Gastrocnemius medialis (tissue), 4 donors: ENCODE data around the gene YIPF6. TPM values are rescaled to one million over a fixed set of nuclear protein-coding genes. Genes with fewer than 3 reads are reported as not detected.

Source experiments
- ATAC-seq, 2 donors: fragments of 150-250 bp; one replicate each; pipeline ENCODE4 v1.9.1; 2016
- DNase-seq, 2 donors: peaks; one replicate each; pipeline ENCODE4 v3.0.0-alpha.2; 2019
- H3K27ac ChIP-seq, 4 donors: fragments of 200-600 bp; sonication (generic); 1 replicate in 1 of 4; 2 replicates in 3 of 4; pipeline ENCODE4 v1.5.1; 2016 to 2018; ENCODE audit warnings: mild to moderate bottlenecking in 2 of 4, moderate library complexity in 1 of 4
- H3K27me3 ChIP-seq, 3 donors: fragments of 200-600 bp; sonication (generic) in 2 of 3; 1 replicate in 1 of 3; 2 replicates in 2 of 3; pipeline versions ENCODE4 v1.5.1 to v1.6.0; 2016 to 2019; ENCODE audit warnings: mild to moderate bottlenecking in 1 of 3, moderate library complexity in 1 of 3
- H3K36me3 ChIP-seq, 2 donors: fragments of 200-600 bp; sonication (generic) in 1 of 2; one replicate each; pipeline ENCODE4 v1.5.1; 2017 to 2018
- H3K4me1 ChIP-seq, 2 donors: fragments of 200-600 bp; sonication (generic) in 1 of 2; one replicate each; pipeline ENCODE4 v1.5.1; 2016 to 2017; ENCODE audit warnings: mild to moderate bottlenecking in 2 of 2
- H3K4me3 ChIP-seq, 4 donors: fragments of 200-600 bp; sonication (generic) in 3 of 4; 1 replicate in 1 of 4; 2 replicates in 3 of 4; pipeline ENCODE4 v1.5.1; 2016 to 2019; ENCODE audit warnings: mild to moderate bottlenecking in 2 of 4
- H3K9me3 ChIP-seq, 3 donors: fragments of 200-600 bp; sonication (generic) in 2 of 3; 1 replicate in 1 of 3; 2 replicates in 2 of 3; pipeline ENCODE4 v1.5.1; 2016 to 2019
- POLR2A ChIP-seq, 2 donors: fragments of 450-650 bp; IDR thresholded peaks; one replicate each; pipeline ENCODE4 v1.6.1; 2017; ENCODE audit warnings: antibody characterized with exemption in 2 of 2, mild to moderate bottlenecking in 2 of 2, moderate library complexity in 2 of 2
- in situ Hi-C, 4 donors: fragments of 200-750 bp; cut with MboI; loops; one replicate each; pipeline versions ENCODE4 v1.15.0 to v1.8.0; 2017; ENCODE audit warnings: low sequenced_read_pairs in 4 of 4
- intact Hi-C: fragments of 100-400 bp; cut with DNase I; formaldehyde crosslinking; loops from one replicate; pipeline ENCODE4 v1.15.1; 2023; ENCODE audit warnings: low total_unique reads
- total RNA-seq, 4 donors: library from RNA; depleted of rRNA; stranded (reverse); fragments of >200 nt; gene quantifications; one replicate each; pipeline versions ENCODE4 v1.1.0 to v1.2.3, GENCODE V29; 2016
- TF ChIP-seq, protein P1 (sequence below), 5 experiments: fragments of 450-650 bp in 3 of 5; fragments of 200-600 bp in 2 of 5; sonication (generic) in 2 of 5; IDR thresholded peaks in 4 of 5; conservative IDR thresholded peaks in 1 of 5; 1 replicate in 4 of 5; 2 replicates in 1 of 5; pipeline ENCODE4 v1.5.1; 2016 to 2019; ENCODE audit warnings: antibody characterized with exemption in 5 of 5, mild to moderate bottlenecking in 3 of 5, moderate library complexity in 3 of 5

YIPF6 gene, protein sequence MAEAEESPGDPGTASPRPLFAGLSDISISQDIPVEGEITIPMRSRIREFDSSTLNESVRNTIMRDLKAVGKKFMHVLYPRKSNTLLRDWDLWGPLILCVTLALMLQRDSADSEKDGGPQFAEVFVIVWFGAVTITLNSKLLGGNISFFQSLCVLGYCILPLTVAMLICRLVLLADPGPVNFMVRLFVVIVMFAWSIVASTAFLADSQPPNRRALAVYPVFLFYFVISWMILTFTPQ
- total RNA-seq = 10 to 100 TPM; 27.3 to 32.7 (median 29.0) TPM

DNA sequence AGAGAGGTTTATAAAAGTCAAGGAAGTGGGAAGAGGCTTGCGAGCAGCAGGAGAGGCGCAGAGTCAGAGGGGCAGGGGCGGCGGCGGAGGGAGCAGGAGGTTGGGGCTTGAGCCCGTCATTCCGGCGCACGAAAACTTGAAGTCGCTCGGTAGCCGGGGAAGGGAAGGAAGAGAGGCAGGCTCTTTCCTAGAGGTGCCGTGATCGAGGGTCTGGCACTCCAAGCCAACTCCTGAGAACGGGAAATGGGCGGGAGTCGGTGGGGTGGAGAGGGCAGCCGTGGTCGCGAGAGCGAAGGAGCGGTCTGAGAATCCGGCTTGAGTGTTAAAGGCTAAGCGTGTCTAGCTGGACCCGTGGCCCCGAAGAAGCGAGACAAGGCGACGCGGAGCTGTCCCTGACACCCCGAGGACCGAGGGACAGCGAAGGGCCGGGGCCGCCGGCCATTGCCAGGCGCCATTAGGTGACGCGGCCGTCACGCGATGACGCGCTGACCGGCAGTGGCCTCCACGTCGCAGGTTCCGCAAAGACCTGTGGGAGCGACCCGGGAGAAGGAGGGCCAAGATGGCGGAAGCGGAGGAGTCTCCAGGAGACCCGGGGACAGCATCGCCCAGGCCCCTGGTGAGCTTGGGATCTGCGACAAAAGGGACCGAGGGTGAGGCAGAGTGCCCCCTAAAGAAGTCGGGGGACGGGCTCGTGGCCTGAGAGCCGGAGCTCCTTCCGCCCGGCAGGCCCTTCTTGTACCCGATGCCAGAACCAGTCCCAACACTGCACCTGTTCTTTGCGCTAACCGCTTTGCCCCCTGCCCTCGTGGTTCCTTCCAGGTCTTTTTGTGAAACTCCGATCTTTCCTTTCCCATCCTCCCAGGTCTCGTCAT lies at the start of gene YIPF6:
TSS of gene YIPF6 (plus strand) at position 544 of the 872 bp plus-strand sequence. CDS start at position 560, 16 bp downstream.
- in situ Hi-C loops (no loop called here), intact Hi-C loops (loop anchor here (1.0 to 5.0 kb wide), 2 partner anchors 65 to 194 kb away; partner anchors contain the start of gene OPHN1)
- DNase-seq = peak; percentile 68 to 74
- Histone ChIP-seq H3K27ac (peak within 1 kb of the TSS; percentile 90 to 97 (median 93)), H3K27me3 (no peaks in the 10 kb centered on the region), H3K36me3 (no peaks in the 10 kb centered on the region), H3K9me3 (no peaks in the 10 kb centered on the region), H3K4me1 (peaks cover 0 to 11% of the 10 kb centered on the region in 2 donors), H3K4me3 (peak within 1 kb of the TSS; percentile 67 to 78 (median 68))
- TF ChIP-seq, protein P1, sequence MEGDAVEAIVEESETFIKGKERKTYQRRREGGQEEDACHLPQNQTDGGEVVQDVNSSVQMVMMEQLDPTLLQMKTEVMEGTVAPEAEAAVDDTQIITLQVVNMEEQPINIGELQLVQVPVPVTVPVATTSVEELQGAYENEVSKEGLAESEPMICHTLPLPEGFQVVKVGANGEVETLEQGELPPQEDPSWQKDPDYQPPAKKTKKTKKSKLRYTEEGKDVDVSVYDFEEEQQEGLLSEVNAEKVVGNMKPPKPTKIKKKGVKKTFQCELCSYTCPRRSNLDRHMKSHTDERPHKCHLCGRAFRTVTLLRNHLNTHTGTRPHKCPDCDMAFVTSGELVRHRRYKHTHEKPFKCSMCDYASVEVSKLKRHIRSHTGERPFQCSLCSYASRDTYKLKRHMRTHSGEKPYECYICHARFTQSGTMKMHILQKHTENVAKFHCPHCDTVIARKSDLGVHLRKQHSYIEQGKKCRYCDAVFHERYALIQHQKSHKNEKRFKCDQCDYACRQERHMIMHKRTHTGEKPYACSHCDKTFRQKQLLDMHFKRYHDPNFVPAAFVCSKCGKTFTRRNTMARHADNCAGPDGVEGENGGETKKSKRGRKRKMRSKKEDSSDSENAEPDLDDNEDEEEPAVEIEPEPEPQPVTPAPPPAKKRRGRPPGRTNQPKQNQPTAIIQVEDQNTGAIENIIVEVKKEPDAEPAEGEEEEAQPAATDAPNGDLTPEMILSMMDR (IDR thresholded peaks at IDR 0.05 in 4 of 5, conservative IDR thresholded peaks at IDR 0.05 in 1 of 5) = no peak
- peak; percentile 82 to 86 for TF ChIP-seq POLR2A (IDR thresholded peaks at IDR 0.05)
- peak; percentile 95 to 98 for ATAC-seq

DNA sequence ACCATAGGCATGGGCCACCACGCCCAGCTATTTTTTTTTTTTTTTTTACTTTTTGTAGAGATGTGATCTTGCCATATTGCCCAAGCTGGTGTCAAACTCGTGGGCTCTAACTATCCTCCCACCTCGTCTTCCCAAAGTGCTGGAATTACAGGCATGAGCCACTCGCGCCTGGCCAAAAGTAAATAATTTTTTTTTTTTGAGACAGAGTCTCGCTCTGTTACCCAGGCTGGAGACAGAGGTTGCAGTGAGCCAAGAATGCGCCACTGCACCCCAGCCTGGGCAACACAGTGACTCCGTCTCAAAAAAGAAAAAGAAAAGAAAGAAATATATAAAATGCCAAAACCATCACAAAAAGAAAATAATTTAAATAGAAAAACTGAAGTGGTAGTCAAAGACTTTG lies 47.1 kb upstream of the YIPF6 start:
- TF ChIP-seq, protein P1 (IDR thresholded peaks at IDR 0.05 in 4 of 5, conservative IDR thresholded peaks at IDR 0.05 in 1 of 5) = no peak
- TF ChIP-seq POLR2A (IDR thresholded peaks at IDR 0.05) = no peak
- H3K36me3 ChIP-seq = no peaks in the 10 kb centered on the region
- in situ Hi-C loops (no loop called here), intact Hi-C loops (no loop called here)
- no peaks in the 10 kb centered on the region for H3K9me3 ChIP-seq
- H3K4me1 ChIP-seq = no peaks in the 10 kb centered on the region
- DNase-seq = no peak
- ATAC-seq = no peak
- H3K4me3 ChIP-seq = no peak overlapping the region
- H3K27ac ChIP-seq = no peak overlapping the region
- no peaks in the 10 kb centered on the region for H3K27me3 ChIP-seq

DNA sequence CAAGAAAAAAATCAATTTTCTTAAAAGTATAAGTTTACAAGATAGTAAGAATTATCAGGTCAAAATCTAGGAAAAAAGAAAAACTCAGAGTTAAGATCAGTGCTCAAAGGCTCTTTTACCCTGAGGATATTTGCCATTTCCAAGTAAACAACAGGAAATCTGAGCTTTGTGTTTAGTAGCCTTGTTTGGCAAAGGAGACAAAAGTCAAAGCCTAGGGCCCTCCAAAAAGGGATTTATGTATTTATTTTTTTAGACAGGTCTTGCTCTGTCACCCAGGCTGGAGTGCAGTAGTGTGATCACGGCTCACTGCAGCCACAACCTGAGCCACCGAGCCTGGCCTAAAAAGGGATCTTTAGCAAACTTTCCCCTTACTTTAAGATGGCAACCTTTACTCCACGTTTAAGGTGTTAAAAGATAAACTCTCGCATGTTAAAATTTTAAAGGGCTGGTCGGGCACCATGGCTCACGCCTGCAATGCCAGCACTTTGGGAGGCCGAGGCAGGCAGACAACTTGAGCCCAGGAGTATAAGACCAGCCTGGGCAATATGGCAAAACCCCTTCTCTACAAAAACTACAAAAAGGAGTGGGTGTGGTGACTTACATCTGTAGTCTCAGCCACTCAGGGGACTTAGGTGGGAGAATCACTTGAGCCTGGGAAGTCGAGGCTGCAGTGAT lies 44.2 kb upstream of the YIPF6 start:
- Histone ChIP-seq H3K9me3 (no peaks in the 10 kb centered on the region), H3K4me1 (no peaks in the 10 kb centered on the region), H3K27ac (no peak overlapping the region), H3K4me3 (no peak overlapping the region), H3K27me3 (no peaks in the 10 kb centered on the region), H3K36me3 (no peaks in the 10 kb centered on the region)
- DNase-seq = no peak
- in situ Hi-C loops = no loop called here
- ATAC-seq = no peak
- TF ChIP-seq, protein P1 (IDR thresholded peaks at IDR 0.05 in 4 of 5, conservative IDR thresholded peaks at IDR 0.05 in 1 of 5) = no peak
- TF ChIP-seq POLR2A (IDR thresholded peaks at IDR 0.05) = no peak
- intact Hi-C loops = no loop called here

DNA sequence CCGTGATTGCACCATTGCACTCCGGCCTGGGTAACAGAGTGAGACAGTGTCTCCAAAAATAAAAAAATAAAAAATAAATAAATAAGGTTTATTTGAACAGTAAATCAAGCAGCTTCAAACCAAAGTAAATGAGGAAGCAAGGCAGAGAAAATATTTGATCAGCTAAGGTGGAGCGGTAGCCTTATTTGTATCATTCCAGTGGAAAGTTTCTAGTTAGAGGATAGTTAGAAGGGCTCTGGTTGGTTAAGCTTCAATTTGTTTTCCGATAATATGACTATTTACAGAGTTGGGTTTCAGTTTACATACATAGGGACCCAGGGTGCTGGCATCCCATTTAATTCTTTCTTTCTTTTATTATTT lies 43.7 kb upstream of the YIPF6 start:
- no peaks in the 10 kb centered on the region for H3K9me3 ChIP-seq
- no peaks in the 10 kb centered on the region for H3K4me1 ChIP-seq
- DNase-seq (no peak), ATAC-seq (no peak)
- intact Hi-C loops (no loop called here), in situ Hi-C loops (no loop called here)
- TF ChIP-seq POLR2A (IDR thresholded peaks at IDR 0.05) = no peak
- TF ChIP-seq, protein P1 (IDR thresholded peaks at IDR 0.05 in 4 of 5, conservative IDR thresholded peaks at IDR 0.05 in 1 of 5) = no peak
- no peak overlapping the region for H3K27ac ChIP-seq
- H3K36me3 ChIP-seq = no peaks in the 10 kb centered on the region
- H3K4me3 ChIP-seq = no peak overlapping the region
- H3K27me3 ChIP-seq = no peaks in the 10 kb centered on the region
